DMS153 treated with DMSO at 0.1 percent for 48 hours (cell line): ENCODE results near the gene NFASC.

Source experiments
- DNase-seq: peaks from one replicate; lab custom pipeline; 2025; ENCODE audit not compliant: unreplicated experiment; lab: John Stamatoyannopoulos, UW

NFASC gene

DNA sequence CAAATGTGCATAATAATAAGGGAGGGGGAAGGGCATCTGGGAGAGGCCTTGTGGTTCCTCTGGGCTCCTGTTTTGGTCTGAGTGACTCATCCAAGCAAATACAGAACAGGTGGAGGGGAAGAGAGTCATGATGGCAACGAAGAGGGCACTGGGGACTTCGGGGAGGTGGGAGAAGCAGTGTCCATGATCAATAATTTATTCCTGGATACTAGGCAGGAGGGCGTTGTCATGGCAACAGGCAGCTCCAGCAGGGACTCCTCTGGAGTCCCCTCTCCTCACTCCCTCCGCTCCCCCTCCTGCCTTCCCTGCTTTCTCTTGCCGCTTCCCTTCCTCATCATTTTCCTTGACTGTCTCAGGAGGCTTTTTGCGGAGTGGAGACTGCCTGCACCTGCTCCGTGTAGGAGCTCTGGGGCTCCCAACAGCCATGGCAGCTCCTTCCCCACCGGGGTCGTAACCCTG lies 12.3 kb upstream of the NFASC start:
- DNase-seq = no peak

DNA sequence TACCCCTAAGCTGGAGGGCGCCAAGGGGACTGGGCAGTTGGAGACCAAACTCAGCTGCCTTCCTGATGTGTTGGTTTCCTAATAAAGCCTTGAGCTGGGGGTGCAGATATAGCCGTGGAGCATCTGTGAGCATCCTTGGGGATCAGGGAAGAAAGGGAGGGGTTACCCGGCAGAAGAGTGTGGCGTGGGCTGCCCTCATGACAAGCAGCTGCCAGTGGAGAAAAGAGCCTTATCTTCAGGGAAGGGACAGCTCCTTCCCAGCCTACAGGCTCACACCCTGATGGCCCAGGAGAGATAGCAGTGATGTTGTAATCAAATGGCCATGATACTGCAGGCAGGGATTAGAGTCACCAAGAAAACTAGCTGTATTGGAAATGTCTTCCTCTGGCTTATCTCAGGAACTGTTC lies 10.8 kb upstream of the NFASC start:
- no peak for DNase-seq

DNA sequence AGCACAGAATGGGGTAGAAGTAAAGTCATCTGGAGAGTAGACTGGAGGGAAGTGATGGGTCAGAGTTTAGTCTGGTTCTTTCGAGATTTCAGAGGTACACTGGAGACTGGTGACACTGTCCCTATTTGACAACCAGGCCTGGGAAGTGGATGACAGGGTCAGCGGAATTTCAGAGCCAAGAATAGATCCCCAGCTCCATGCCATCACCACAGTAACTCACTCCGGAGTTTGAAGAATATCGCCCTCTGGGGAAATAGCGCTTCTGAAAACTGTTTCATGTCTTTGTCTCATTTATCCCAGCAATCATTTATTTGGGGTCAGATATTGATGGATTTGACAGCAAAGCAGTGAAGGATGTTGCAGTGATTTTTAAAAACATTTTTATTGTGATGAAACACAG lies 7.6 kb upstream of the NFASC start:
- DNase-seq = no peak

DNA sequence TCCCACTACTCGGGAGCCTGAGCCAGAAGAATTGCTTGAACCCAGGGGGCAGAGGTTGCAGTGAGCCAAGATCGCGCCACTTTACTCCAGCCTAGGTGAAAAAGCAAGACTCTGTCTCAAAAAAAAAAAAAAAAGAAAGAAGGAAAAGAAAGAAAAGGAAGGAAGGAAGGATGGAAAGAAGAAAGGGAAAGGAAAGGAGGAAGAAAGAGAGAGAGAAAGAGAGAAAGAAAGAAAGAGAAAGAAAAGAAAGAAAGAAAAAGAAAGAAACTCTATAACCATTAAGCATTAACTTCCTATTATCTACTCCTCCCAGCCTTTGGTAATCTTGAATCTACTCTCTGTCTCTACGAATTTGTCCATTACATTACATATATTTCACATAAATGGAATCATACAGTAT lies 6.9 kb upstream of the NFASC start:
- no peak for DNase-seq

DNA sequence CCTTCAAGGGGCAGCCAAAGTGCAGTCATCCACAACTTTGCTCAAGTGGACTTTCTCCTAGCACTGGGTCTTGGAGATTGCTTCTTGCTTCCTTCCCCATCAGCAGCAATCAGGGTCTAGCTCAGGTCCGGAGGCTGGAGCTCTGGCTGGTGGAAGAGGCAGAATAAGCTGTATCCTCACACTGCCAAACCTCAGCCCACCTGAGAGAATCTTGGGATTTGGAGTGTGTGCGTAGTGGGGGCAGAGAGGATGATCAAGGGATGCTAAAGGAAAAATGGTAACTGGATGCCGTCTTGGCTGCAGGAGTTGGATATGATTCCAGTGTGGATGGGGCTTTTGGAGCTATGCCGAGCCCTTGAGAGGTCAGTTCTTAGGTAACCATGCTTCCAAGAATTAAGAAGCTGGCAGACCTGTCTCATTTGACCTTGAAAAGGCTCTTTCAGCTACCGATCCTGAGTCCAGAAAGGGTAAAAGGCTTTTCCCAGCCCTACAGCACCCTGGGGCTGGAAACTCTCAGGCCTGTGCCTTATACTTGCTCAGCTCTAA lies 4.5 kb upstream of the NFASC start:
- DNase-seq = no peak

DNA sequence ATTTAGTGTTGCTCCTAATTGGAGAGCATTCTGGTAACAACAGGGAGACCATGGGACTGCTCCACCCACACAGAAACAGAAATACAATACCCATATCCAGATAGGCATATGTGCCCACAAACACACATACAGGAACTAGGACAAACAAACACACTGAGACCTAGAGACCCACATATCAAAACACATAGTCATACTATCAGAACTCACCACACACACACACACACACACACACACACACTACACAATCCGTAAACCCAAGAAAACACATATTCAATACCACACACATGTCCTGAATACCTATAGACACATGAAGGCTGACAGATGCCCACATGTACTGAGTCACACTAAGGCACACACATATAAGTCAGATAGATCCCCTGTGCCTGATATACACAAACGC lies 3.5 kb upstream of the NFASC start:
- no peak for DNase-seq

DNA sequence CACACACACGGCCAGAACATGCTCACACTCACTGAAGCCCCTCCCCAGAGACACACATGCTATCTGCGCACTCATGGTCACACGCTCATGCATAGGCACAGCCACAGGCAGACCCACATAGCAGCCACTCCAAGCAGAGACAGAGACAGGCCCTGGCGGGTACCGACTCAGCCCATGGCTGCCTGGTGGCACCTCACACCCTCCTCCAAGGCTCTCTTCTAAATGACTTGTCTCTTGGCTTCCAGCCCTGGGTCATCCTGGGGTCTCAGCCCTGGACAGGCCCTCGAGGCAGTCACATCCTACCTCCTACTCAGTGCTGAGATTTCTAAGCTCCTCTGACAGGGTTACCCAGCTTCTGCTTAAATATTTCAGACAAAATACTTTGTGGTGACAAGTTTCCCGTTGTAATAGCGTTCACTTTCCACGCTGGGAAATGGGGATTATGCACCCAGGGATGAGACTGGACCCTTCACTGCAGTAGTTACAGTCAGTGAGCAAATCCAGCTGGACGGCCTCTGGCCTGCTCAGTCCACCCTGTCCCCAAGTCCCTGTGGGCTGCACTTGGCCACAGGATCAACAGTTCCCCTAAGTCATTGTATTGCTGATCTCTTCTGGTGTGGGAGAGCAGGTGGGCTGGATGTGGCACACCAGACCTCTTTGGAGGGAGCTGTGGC lies 2.9 kb upstream of the NFASC start:
- no peak for DNase-seq

DNA sequence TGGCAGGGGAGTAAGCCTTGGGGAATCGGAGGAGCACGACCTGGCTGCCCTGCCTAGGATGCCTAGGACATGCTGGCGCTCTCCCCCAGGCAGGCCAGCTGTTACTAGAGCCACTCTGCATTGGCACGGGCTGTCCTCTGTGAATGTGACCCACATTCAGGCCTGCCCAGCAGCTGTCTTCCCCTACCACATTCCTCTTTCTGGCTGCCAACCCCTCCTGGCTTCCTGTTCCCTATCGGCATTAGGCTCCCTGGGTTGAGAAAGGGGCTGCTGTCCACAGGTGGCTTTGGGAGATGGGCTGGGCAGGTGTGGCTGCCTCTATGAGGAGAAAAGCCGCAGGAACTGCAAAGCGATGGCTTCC lies 2.3 kb upstream of the NFASC start:
- DNase-seq = no peak

DNA sequence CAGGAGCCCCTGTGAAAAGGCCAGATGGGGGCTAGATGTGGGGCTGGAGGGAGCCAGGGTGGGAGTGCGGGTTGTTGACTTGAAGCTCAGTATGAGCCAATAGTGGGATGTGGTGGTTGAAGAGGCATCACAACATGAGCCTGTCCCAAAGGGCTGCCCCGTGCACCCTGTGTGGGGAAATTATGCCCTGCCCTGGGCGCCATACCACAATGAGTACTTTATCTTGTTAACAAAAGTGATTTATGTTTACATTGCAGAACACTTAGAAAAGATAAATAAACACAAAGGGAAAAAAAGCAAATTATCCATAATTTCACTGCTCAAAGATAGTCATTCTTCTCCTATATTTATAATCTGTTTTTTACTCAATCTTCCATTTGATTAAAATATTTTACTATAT lies 1.6 kb upstream of the NFASC start:
- DNase-seq = no peak

DNA sequence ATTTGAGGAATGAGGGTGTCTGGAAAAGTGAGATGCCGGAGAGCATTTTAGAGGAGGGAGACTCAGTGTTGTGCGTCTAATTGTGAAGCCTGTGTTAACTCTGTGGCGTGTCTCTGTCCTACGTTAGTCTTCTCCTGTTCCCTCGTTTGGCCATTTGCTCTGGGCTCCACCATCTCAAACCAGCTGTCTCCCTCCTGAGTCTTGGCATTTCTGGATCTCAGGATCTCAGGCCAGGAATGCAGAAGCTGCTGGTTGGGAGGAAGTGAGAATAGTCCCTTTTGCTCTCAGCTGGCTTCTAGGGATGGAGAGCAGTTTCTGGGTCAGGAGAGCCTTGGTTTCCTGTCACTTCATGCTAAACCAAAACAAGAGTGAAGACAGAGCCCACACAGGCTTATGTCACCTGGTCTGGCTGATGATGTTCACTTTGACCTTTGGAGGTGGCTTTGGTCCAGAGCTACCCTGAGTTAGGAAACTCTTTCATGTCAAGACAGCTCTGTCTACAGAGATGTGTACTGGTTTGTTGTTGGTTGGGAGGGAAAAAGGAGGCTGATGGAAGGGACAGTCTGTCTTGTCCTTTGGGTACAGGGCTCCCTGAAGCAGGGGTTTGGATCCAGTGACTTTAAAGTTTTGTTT lies 859 bp downstream of the NFASC start:
- DNase-seq = no peak

DNA sequence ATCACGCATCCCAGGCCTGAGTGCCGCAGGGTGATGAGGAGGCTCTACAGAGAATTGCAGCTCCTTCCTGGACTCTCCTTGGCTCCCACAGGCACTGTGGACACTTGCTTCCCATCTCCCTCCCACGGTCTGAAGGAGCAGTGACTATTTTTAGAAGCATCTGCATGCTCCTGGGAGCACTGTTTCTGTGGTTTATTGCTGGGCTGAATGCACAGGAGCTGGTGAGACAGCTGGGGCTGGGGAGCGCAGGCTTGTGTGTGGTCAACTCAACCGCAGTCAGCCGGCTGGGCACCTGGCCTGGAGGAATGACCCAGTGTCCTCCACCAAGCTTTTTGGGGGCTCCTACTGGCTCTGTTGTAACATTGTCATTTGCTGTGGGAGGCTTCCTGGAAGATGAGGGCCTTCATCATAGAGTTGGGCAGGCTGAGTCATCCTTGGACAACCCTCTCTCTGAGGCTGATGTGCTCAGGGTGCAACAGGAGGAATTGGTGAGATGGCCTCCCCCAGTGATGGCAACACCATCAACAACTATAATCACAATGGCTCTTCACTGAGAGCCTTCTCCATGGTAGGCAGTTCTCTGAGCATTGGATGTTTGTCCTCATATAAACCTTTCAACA lies 1.7 kb downstream of the NFASC start:
- no peak for DNase-seq

DNA sequence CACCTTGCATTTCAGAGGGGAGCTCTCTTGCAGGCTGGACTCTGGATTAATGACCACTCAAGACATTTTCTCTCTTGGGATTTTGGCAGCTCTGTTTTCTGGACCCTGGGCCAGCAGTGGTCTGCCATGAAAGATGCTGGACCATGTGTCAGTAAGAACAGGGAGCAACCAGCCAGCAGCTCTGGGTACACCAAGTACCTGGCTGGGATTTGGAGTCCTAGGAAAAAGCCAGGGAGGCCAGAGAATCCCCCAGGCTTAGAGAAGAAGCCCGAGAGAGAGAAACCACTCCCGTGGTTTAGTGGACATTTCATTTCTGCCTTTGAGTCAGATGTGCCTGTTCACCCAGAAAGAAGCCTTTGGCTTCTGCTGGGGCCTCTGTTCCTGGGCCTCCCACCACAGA lies 2.5 kb downstream of the NFASC start:
- no peak for DNase-seq

DNA sequence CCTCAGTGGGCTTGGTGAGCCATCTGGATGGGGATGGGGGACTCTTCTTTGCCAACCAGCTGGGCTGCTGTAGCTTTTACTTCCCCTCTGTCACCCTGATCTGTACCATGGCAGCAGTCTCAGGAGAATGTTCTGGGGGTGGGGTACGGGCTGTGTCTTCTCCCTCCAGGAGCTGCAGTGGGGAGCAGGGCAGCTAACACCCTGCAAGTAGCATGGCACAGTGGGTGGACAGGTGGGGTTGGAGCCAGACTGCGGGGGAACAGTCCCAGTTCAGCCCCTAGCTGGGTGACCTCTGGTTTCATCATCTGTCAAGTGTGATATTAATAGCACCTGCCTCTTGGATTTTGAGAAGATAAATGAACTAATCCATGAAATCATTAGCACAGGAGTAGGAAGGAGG lies 3.1 kb downstream of the NFASC start:
- DNase-seq = no peak

DNA sequence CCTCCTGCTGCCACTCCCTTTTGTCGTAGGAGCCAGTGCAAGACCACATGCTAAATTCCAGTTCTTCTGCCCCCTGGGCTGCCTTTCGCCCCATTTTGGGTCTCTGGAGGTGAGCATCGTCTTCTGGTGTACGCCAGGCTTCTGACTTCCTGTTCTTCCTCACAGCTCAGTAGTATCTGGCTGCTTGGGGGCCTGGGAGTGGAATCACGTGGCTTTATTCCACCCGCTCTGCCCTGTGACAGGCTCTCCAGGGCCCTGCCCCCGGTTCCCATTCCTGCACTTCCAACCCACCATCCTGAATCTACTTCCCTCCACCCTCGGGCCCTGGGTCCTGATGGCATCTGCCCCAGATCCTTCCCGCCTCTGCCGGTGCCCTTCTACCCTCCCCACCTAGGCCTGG lies 3.6 kb downstream of the NFASC start:
- DNase-seq = no peak

DNA sequence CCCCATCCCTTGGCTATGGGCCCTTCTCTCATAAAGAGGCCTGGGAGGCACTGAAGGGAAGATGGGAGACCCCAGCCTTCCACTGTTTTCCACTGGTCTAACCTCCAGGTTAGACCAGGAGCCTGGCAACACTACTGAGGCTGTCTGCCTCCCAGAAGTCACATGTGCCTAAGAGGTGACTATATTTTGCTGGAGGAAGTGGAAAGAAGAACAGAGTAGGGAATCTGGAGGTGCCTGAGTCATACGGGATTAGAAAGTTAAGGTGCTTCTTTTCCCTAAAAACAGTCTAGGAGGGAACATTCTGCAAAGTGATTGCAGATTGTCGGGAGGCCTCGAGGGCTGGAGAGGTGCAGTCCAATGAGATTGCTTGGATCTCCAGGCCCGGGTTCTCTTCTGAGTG lies 4.6 kb downstream of the NFASC start:
- DNase-seq = no peak

DNA sequence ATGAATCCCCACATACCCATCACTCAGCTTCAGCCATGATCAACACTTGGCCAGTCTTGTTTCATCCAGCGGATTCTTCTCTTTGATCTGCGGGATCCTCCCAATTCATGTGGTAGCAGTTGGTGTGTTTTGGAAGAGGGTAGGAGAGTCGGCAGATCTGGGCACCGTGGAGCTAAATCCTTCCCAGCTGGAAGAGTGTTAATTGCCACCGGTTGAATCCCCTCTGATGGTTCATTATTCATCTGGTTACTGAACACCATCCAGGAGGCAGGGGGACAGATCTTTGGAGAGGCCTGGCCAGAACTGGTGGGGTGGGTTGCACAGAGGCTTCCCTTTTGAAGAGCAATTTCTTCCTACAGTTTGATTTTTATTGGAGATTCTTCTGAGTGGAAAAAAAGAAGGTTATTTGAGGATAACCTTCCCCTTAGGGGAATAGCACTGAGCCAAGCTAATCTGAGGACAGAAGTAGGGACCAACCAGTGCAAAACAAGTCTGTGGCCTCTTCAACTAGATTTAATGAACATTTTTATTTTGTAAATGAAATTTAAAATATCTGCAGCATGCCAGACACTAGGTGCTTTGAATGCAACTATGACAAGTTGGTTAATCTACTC lies 8.1 kb downstream of the NFASC start:
- DNase-seq = no peak

DNA sequence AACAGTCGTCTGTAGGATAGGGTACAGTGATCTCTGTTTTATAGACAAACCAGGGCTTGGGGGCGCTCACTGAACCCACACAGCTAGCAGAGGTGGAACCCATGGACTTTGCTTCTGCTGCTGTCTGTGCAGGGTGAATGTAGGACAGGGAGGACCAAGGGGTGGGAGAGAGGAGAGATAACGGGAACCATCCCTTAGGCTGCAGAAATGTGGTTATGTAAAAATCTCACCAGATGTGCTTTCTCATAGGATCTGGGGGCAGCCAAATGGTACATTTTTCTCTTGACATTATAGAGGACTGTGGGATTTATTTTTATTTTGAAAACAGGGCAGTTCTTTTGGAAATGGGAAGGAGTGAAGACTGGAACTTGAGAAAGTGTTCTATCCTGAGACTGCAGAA lies 8.7 kb downstream of the NFASC start:
- DNase-seq = no peak

DNA sequence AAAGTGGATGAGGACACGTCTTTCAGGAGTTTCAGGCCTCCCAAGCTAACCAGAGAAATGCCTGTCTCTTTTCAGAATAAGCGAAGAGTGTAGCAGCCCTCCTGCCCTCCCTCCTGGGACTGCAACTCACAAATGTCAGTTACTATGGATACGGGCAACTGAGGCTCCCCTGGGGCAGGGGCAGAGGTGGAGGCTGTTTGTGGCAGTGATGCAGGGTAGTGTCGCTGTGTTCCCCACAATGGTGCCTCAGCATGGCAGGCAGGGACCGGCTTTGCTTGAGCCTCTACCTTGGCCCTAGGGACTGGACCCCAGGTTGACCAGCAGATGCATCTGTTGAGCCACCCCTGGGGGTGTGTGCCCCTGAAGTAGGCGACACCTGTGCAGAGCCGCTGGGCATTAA lies 10.2 kb downstream of the NFASC start:
- DNase-seq = no peak

DNA sequence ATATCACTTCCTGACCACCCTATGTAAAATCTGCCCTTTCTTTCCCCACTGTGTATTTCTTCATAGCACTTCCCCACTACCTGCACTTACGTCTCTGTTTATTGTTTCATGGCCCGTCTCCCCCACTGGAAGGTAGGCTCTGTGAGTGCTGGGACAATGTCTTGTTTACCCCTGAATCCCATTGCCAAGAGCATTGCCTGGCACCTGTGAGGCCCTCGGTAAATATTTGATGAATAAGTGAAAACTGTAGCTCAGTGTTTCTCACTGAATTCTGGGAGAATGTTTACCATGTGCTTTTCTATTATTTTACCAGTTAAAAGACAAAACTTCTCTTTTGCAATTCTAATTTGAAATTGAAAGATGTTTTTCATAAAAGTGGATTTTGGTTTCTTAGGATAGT lies 11.8 kb downstream of the NFASC start:
- peak; percentile 53 for DNase-seq

DNA sequence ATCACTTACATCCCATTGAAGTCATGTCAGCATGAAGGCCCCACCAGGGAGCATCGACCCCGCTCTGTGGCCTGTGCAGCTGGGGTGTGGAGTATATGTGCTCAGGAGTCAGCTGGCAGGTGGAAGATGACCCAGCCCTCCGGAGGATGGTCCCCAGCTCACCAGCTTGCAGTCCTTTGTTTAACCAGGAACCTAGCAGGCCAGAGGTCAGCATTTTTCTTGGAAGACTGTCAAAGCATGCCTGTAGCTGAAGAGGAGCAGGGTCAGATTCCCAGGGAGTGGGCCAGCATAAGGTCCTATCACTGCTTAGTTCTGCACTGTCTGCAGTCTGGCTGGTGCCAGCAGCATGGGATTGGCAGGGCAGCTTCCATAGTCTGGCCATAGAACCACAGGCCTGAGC lies 12.7 kb downstream of the NFASC start:
- no peak for DNase-seq

DNA sequence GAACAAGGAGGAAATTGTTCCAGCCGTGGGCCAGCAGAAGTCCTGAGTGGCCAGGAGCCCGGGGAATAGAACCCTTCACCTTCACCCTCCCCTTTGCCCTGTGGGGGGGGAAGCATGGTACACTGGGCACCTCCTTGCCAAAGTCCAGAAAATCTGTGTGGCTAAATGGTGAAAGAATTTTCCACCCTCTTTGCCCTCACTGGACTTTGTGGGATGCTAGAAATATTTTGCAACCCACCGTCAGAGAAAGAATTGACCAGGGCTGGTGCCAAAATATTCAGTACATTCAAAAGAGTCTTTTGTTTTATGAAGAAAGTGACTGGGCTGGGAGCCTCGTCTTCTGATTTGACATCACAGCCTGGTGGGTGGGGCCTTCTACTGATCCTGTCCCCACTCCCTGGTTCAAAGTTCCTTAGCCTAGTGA lies 14.6 kb downstream of the NFASC start:
- no peak for DNase-seq

DNA sequence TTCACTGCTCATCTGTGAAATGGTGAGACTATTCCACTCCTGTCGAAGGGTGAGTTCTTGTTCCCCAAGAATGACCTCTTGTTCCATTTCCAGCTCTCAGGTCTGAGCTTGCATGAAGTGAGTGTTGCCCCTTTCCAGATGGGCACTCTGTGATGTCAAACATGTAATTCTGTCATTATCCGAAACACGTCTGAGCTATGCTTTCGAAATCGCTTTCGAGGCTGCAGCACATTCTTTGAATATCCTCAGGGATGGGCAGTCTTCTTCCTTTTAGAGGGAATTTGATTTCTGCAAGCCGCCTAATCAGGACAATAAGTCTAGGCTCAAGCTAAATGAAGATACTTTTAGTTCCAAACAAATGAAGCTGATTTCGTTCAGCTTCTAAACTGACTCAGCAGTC lies 15.1 kb downstream of the NFASC start:
- no peak for DNase-seq
